Measurements from ENCODE around the gene TINCR. TPM values are rescaled to one million over a fixed set of nuclear protein-coding genes. Genes with fewer than 3 reads are reported as not detected.

TINCR gene
- total and polyA plus RNA-seq, 4 donors: 0.05 to 0.08 TPM; not detected in 2

DNA sequence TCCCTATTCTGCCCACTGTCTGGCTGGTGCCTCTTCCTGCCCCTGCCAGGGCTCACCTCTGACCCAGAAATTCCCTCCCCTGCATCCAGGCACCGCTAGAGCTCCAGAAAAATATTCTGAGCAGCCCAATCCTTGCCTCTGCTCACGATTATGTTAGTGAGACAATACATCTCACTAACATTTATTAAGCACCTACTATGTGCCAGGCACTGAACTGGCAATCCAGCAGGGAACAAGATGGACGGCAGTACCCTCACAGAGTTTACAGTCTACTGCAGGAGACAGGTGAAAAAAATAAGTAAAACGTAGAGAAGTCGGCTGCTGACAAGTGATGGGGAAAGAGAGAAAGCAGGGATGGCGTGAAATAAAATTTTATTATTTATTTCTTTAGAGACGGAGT lies 5.5 kb downstream of the TINCR start:
- TF ChIP-seq HNF4A (conservative IDR thresholded peaks at IDR 0.05) (no peak), FOXA2 (IDR thresholded peaks at IDR 0.05) (no peak), EGR1 (IDR thresholded peaks at IDR 0.05; ENCODE audit: low read depth in 2 of 2) (no peak), YY1 (IDR thresholded peaks at IDR 0.05) (no peak), RAD21 (IDR thresholded peaks at IDR 0.05) (no peak)
- TF ChIP-seq, protein P1, sequence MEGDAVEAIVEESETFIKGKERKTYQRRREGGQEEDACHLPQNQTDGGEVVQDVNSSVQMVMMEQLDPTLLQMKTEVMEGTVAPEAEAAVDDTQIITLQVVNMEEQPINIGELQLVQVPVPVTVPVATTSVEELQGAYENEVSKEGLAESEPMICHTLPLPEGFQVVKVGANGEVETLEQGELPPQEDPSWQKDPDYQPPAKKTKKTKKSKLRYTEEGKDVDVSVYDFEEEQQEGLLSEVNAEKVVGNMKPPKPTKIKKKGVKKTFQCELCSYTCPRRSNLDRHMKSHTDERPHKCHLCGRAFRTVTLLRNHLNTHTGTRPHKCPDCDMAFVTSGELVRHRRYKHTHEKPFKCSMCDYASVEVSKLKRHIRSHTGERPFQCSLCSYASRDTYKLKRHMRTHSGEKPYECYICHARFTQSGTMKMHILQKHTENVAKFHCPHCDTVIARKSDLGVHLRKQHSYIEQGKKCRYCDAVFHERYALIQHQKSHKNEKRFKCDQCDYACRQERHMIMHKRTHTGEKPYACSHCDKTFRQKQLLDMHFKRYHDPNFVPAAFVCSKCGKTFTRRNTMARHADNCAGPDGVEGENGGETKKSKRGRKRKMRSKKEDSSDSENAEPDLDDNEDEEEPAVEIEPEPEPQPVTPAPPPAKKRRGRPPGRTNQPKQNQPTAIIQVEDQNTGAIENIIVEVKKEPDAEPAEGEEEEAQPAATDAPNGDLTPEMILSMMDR (IDR thresholded peaks at IDR 0.05; ENCODE audit: low read depth, low read length, missing input control): no peak
- Histone ChIP-seq H3K9me3 (ENCODE audit: control insufficient read depth in 4 of 4, low read length in 3 of 4) (peaks cover 4 to 9% (median 6%) of the 10 kb centered on the region in 4 donors), H3K27me3 (ENCODE audit: control insufficient read depth in 4 of 4, insufficient read depth in 4 of 4, low read length in 3 of 4) (peaks cover 0 to 3% (median 0%) of the 10 kb centered on the region in 4 donors), H3K4me1 (ENCODE audit: control insufficient read depth in 4 of 4, insufficient read depth in 4 of 4, low read length in 3 of 4) (no peaks in the 10 kb centered on the region), H3K4me3 (ENCODE audit: low read depth in 1 of 3, low read length in 3 of 3) (no peak overlapping the region), H3K9ac (ENCODE audit: low read depth in 1 of 2, low read length in 2 of 2) (no peak overlapping the region), H3K27ac (ENCODE audit: low read depth in 1 of 2, low read length in 2 of 2) (no peak overlapping the region), H3K36me3 (ENCODE audit: control insufficient read depth in 4 of 4, insufficient read depth in 3 of 4, low read depth in 1 of 4, low read length in 3 of 4) (no peaks in the 10 kb centered on the region)
- DNase-seq (ENCODE audit: low spot score): no peak
- 85% methylated on average over 7 of the region's 7 CpGs for WGBS

DNA sequence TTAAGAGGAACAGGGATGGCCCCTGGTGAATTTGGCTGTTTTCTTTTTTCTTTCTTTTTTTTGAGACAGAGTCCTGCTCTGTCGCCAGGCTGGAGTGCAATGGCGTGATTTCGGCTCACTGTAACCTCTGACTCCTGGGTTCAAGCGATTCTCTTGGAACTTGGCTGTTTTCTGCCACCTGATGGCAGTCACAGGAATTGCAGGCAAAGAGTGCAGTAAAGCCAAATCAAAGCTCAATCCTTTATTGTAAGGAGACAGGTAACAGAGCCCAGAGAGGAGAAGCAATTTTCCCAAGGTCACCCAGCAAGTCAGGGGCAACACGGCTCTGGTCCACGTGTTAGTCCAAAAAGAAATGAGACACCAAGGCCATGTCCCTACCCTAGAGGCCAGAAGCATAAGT lies 6.2 kb downstream of the TINCR start:
- H3K27me3 ChIP-seq (ENCODE audit: control insufficient read depth in 4 of 4, insufficient read depth in 4 of 4, low read length in 3 of 4): peaks cover 0 to 3% (median 0%) of the 10 kb centered on the region in 4 donors

DNA sequence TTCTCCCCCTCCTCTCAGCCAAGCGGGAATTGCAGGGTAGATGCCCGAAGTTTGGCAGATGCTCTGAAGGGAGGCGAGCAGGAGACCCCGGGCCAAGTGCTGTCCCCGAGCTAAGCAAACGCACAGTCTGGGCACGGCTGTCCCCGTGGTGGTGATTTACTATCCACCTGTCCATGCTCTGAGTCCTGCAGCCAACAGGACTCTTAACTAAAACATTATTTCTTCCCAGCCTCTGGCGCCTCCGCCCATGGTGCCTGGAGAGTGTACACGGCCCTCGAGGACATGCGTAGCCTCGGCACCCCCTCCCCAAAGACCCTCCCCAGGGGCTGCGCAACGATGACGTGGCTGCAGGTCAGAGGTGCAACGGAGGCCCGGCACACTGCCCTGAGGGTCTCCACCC lies 7.6 kb downstream of the TINCR start:
- Histone ChIP-seq H3K9ac (ENCODE audit: low read depth in 1 of 2, low read length in 2 of 2) (no peak overlapping the region), H3K27me3 (ENCODE audit: control insufficient read depth in 4 of 4, insufficient read depth in 4 of 4, low read length in 3 of 4) (peaks cover 0 to under 1% (median 0%) of the 10 kb centered on the region in 4 donors), H3K4me3 (ENCODE audit: low read depth in 1 of 3, low read length in 3 of 3) (no peak overlapping the region), H3K4me1 (ENCODE audit: control insufficient read depth in 4 of 4, insufficient read depth in 4 of 4, low read length in 3 of 4) (no peaks in the 10 kb centered on the region), H3K36me3 (ENCODE audit: control insufficient read depth in 4 of 4, insufficient read depth in 3 of 4, low read depth in 1 of 4, low read length in 3 of 4) (no peaks in the 10 kb centered on the region), H3K27ac (ENCODE audit: low read depth in 1 of 2, low read length in 2 of 2) (no peak overlapping the region), H3K9me3 (ENCODE audit: control insufficient read depth in 4 of 4, low read length in 3 of 4) (peaks cover 4 to 9% (median 6%) of the 10 kb centered on the region in 4 donors)
- TF ChIP-seq NR2F2 (IDR thresholded peaks at IDR 0.05) (no peak), FOXA2 (IDR thresholded peaks at IDR 0.05) (no peak), TAF1 (conservative IDR thresholded peaks at IDR 0.05) (no peak)
- TF ChIP-seq, protein P1 (IDR thresholded peaks at IDR 0.05; ENCODE audit: low read depth, low read length, missing input control): no peak
- no peak for DNase-seq (ENCODE audit: low spot score)
- WGBS: 58% methylated on average over 19 of the region's 19 CpGs

More for the DNA sequence above, 6.2 kb downstream of the TINCR start:
- H3K4me3 ChIP-seq (ENCODE audit: low read depth in 1 of 3, low read length in 3 of 3): no peak overlapping the region
- no peak for DNase-seq (ENCODE audit: low spot score)
- H3K27ac ChIP-seq (ENCODE audit: low read depth in 1 of 2, low read length in 2 of 2): no peak overlapping the region
- TF ChIP-seq, protein P1 (IDR thresholded peaks at IDR 0.05; ENCODE audit: low read depth, low read length, missing input control): peak; percentile 20
- TF ChIP-seq SP1 (IDR thresholded peaks at IDR 0.05): no peak
- H3K36me3 ChIP-seq (ENCODE audit: control insufficient read depth in 4 of 4, insufficient read depth in 3 of 4, low read depth in 1 of 4, low read length in 3 of 4): no peaks in the 10 kb centered on the region
- peaks cover 4 to 9% (median 6%) of the 10 kb centered on the region in 4 donors for H3K9me3 ChIP-seq (ENCODE audit: control insufficient read depth in 4 of 4, low read length in 3 of 4)
- H3K4me1 ChIP-seq (ENCODE audit: control insufficient read depth in 4 of 4, insufficient read depth in 4 of 4, low read length in 3 of 4): no peaks in the 10 kb centered on the region
- 75% methylated on average over 6 of the region's 6 CpGs for WGBS
- H3K9ac ChIP-seq (ENCODE audit: low read depth in 1 of 2, low read length in 2 of 2): no peak overlapping the region

Data from liver (tissue), 9 donors.